Measurements from ENCODE around the gene POLR3A. TPM values are rescaled to one million over a fixed set of nuclear protein-coding genes. Genes with fewer than 3 reads are reported as not detected.

Gene POLR3A
- total RNA-seq, 1 experiment from 2014 or later, result 25.5 TPM

DNA sequence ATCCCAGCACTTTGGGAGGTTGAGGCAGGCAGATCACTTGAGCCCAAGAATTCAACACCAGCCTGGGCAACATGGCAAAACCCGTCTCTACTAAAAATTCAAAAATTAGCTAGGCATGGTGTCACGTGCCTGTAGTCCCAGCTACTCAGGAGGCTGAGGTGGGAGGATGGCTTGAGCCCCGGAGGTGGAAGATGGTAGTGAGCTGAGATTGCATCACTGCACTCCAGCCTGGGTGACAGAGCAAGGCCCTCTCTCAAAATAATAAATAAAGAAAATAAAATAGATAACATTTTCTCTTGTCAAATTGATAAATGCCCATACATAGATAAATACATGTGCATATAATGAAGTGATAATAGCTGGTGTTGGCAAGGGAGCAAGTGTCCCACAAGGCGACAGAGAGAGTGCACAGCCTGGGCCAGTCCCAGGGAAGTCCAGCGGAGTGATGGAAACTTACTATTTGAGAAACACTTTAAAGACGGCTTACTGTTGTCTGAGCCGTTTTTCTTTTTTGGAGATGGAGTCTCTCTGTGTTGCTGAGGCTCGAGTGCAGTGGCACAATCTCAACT lies 69.3 kb downstream of the POLR3A start:
- BruUV-seq (replicated peaks), result no TSS peak
- Histone ChIP-seq H3K4me3 (ENCODE audit: low read depth, low read length) (no peak overlapping the region), H3K27me3 (replicated peaks; ENCODE audit: control insufficient read depth, insufficient read depth, low read length) (no peaks in the 10 kb centered on the region), H3K9me3 (no peaks in the 10 kb centered on the region; the same call in none of the 2 replicates), H3K4me1 (no peaks in the 10 kb centered on the region), H3K36me3 (ENCODE audit: control insufficient read depth, insufficient read depth, low read length) (no peaks in the 10 kb centered on the region)
- Mint-ChIP-seq H3K27ac (ENCODE audit: unreplicated experiment) (no peak overlapping the region), H3K27me3 (ENCODE audit: insufficient read depth, unreplicated experiment) (peaks cover 2% of the 10 kb centered on the region), H3K4me1 (ENCODE audit: low read depth, unreplicated experiment) (no peaks in the 10 kb centered on the region), H3K36me3 (ENCODE audit: insufficient read depth, unreplicated experiment) (no peaks in the 10 kb centered on the region), H3K9me3 (ENCODE audit: unreplicated experiment) (peaks cover 7% of the 10 kb centered on the region), H3K4me3 (ENCODE audit: unreplicated experiment) (no peak overlapping the region)
- ChIA-PET CTCF (no interaction called here), POLR2A (no interaction called here)
- intact Hi-C loops (cut with micrococcal nuclease; ENCODE audit: unreplicated experiment), result no loop called here
- no peak for DNase-seq
- TF ChIP-seq, protein P1, sequence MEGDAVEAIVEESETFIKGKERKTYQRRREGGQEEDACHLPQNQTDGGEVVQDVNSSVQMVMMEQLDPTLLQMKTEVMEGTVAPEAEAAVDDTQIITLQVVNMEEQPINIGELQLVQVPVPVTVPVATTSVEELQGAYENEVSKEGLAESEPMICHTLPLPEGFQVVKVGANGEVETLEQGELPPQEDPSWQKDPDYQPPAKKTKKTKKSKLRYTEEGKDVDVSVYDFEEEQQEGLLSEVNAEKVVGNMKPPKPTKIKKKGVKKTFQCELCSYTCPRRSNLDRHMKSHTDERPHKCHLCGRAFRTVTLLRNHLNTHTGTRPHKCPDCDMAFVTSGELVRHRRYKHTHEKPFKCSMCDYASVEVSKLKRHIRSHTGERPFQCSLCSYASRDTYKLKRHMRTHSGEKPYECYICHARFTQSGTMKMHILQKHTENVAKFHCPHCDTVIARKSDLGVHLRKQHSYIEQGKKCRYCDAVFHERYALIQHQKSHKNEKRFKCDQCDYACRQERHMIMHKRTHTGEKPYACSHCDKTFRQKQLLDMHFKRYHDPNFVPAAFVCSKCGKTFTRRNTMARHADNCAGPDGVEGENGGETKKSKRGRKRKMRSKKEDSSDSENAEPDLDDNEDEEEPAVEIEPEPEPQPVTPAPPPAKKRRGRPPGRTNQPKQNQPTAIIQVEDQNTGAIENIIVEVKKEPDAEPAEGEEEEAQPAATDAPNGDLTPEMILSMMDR (IDR thresholded peaks at IDR 0.05; ENCODE audit: insufficient read depth in 1 of 2, low read depth in 1 of 2, low read length in 1 of 2, severe bottlenecking in 1 of 2, unreplicated experiment in 1 of 2), result no peak

DNA sequence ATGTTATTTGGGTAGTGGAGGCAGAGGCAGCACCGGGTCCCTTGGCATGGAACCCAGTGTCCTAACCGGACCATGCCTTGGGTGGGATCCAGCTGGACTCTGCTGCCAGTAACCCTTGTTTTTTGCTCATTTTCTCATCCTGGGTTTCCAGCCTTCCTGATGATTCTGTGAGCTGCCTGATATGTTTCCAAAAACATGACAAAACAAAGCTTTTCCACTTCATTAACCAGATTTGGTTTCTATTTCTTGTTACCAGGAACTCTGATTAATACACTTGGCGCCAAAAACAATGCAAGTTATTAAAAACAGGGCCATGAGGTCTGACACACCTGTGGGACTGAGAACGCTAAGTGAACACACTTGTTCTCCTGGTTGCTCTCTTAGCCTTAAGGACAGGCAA lies 69.9 kb downstream of the POLR3A start:
- no peak overlapping the region for H3K4me3 ChIP-seq (ENCODE audit: low read depth, low read length)
- H3K4me1 Mint-ChIP-seq (ENCODE audit: low read depth, unreplicated experiment), result no peaks in the 10 kb centered on the region
- BruUV-seq (replicated peaks), result no TSS peak
- H3K4me3 Mint-ChIP-seq (ENCODE audit: unreplicated experiment), result no peak overlapping the region
- H3K27me3 ChIP-seq (replicated peaks; ENCODE audit: control insufficient read depth, insufficient read depth, low read length), result no peaks in the 10 kb centered on the region
- TF ChIP-seq, protein P1 (IDR thresholded peaks at IDR 0.05; ENCODE audit: insufficient read depth in 1 of 2, low read depth in 1 of 2, low read length in 1 of 2, severe bottlenecking in 1 of 2, unreplicated experiment in 1 of 2), result no peak
- H3K27me3 Mint-ChIP-seq (ENCODE audit: insufficient read depth, unreplicated experiment), result peaks cover 2% of the 10 kb centered on the region
- intact Hi-C loops (cut with micrococcal nuclease; ENCODE audit: unreplicated experiment), result no loop called here
- H3K9me3 Mint-ChIP-seq (ENCODE audit: unreplicated experiment), result peaks cover 1% of the 10 kb centered on the region
- DNase-seq, result no peak
- no peaks in the 10 kb centered on the region for H3K4me1 ChIP-seq
- H3K36me3 ChIP-seq (ENCODE audit: control insufficient read depth, insufficient read depth, low read length), result no peaks in the 10 kb centered on the region
- ChIA-PET POLR2A (no interaction called here), CTCF (no interaction called here)
- no peaks in the 10 kb centered on the region for H3K36me3 Mint-ChIP-seq (ENCODE audit: insufficient read depth, unreplicated experiment)
- H3K27ac Mint-ChIP-seq (ENCODE audit: unreplicated experiment), result no peak overlapping the region
- no peaks in the 10 kb centered on the region; the same call in none of the 2 replicates for H3K9me3 ChIP-seq

DNA sequence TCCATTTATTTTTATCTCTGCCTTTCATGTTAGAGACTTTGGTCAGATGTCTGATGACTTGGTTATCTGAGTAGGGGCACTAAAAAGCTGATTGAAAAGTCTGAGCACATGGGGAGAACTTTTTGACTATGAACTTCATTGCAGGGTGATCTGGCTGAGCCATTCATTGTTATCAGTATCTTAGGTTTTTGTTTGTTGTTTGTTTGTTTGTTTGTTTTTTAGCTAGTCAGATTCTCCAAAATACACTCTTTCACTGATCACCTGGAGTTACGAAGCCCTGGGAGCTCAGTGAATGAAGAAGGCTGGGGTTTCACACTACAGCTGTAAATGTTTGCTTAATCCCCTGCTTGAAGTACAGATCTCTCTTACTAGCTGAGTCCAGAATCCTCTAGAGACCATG lies 74.2 kb downstream of the POLR3A start:
- H3K4me1 ChIP-seq, result no peaks in the 10 kb centered on the region
- POLR2A ChIA-PET, result no interaction called here
- CTCF ChIA-PET, result no interaction called here

More for the DNA sequence above, 74.2 kb downstream of the POLR3A start:
- TF ChIP-seq, protein P1 (IDR thresholded peaks at IDR 0.05; ENCODE audit: insufficient read depth in 1 of 2, low read depth in 1 of 2, low read length in 1 of 2, severe bottlenecking in 1 of 2, unreplicated experiment in 1 of 2), result no peak
- Mint-ChIP-seq H3K4me1 (ENCODE audit: low read depth, unreplicated experiment) (no peaks in the 10 kb centered on the region), H3K27ac (ENCODE audit: unreplicated experiment) (no peak overlapping the region), H3K27me3 (ENCODE audit: insufficient read depth, unreplicated experiment) (peaks cover 2% of the 10 kb centered on the region), H3K4me3 (ENCODE audit: unreplicated experiment) (no peak overlapping the region), H3K36me3 (ENCODE audit: insufficient read depth, unreplicated experiment) (no peaks in the 10 kb centered on the region), H3K9me3 (ENCODE audit: unreplicated experiment) (peaks cover 25% of the 10 kb centered on the region)
- H3K9me3 ChIP-seq, result peaks cover 11% of the 10 kb centered on the region
- DNase-seq, result no peak
- no peaks in the 10 kb centered on the region for H3K27me3 ChIP-seq (replicated peaks; ENCODE audit: control insufficient read depth, insufficient read depth, low read length)
- no peak overlapping the region for H3K4me3 ChIP-seq (ENCODE audit: low read depth, low read length)
- no TSS peak for BruUV-seq (replicated peaks)
- intact Hi-C loops (cut with micrococcal nuclease; ENCODE audit: unreplicated experiment), result no loop called here
- H3K36me3 ChIP-seq (ENCODE audit: control insufficient read depth, insufficient read depth, low read length), result no peaks in the 10 kb centered on the region

All from Caco-2 (cell line).